T1000 (cell line): Measurements from ENCODE around the gene BCR.

Source experiments
- DNase-seq: peaks from one replicate; lab custom pipeline; 2025; ENCODE audit warnings: mixed read lengths; lab: John Stamatoyannopoulos, UW

The BCR gene

GRCh38 chr22:23176645-23177027 is 3.7 kb upstream of the BCR start:
- no peak for DNase-seq

- no peak for DNase-seq
These were observed 3.1 kb upstream of the BCR start for GRCh38 chr22:23177197-23177596.

- DNase-seq, result peak; percentile 63
These were observed 1.6 kb upstream of the BCR start for GRCh38 chr22:23178512-23179254.

GRCh38 chr22:23179381-23180299 is 669 bp upstream of the BCR start:
- DNase-seq, result no peak

GRCh38 chr22:23180893-23181720 is 798 bp downstream of the BCR start:
- no peak for DNase-seq

- DNase-seq, result no peak
These were observed 1.5 kb downstream of the BCR start for GRCh38 chr22:23181721-23182308.

- DNase-seq, result no peak
These were observed 2.2 kb downstream of the BCR start for GRCh38 chr22:23182309-23183060.

- no peak for DNase-seq
These were observed 2.9 kb downstream of the BCR start for GRCh38 chr22:23183061-23183698.

GRCh38 chr22:23184100-23184763 is 3.9 kb downstream of the BCR start:
- DNase-seq, result no peak

- no peak for DNase-seq
These were observed 4.4 kb downstream of the BCR start for GRCh38 chr22:23184764-23185113.

- no peak for DNase-seq
These were observed 6.9 kb downstream of the BCR start for GRCh38 chr22:23187211-23187610.

- no peak for DNase-seq
These were observed 7.8 kb downstream of the BCR start for GRCh38 chr22:23187871-23188700.

GRCh38 chr22:23190526-23190925 is 10.2 kb downstream of the BCR start:
- no peak for DNase-seq

- no peak for DNase-seq
These were observed 11.8 kb downstream of the BCR start for GRCh38 chr22:23192133-23192532.

- no peak for DNase-seq
These were observed 12.2 kb downstream of the BCR start for GRCh38 chr22:23192558-23192957.

GRCh38 chr22:23193196-23193827 is 13.0 kb downstream of the BCR start:
- no peak for DNase-seq

- no peak for DNase-seq
These were observed 13.6 kb downstream of the BCR start for GRCh38 chr22:23193882-23194281.

GRCh38 chr22:23196165-23196564 is 15.9 kb downstream of the BCR start:
- no peak for DNase-seq

- no peak for DNase-seq
These were observed 17.5 kb downstream of the BCR start for GRCh38 chr22:23197836-23198235.
